ENCODE data around the gene NCBP1.

Gene NCBP1

GRCh38 chr9:97623946-97624345 lies 9.7 kb upstream of the NCBP1 start:
- DNase-seq (ENCODE audit: low spot score), result peak; percentile 6

- no peak for DNase-seq (ENCODE audit: low spot score)
These were observed 8.0 kb upstream of the NCBP1 start for GRCh38 chr9:97625620-97626019.

DNA sequence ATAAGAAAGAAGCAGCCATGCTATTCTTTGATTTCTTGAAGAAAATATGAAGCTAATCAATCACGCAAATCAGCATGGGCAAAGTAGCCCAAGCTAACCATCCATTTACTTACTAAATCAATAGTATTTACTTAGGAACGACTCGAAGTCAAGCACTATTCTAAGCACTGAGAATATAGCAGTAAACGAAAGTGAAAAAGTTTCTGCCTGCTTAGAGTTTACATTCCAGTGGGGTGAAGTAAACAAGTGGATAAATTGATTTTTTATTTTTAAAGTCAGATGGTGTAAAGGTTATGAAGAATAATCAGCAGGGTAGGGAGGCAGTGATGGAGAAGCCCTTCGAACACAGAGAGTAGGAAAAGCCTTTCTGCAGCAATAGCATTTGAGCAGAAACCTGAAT lies 6.0 kb upstream of the NCBP1 start:
- DNase-seq (ENCODE audit: low spot score), result no peak

GRCh38 chr9:97628668-97629067 lies 5.0 kb upstream of the NCBP1 start:
- no peak for DNase-seq (ENCODE audit: low spot score)

DNA sequence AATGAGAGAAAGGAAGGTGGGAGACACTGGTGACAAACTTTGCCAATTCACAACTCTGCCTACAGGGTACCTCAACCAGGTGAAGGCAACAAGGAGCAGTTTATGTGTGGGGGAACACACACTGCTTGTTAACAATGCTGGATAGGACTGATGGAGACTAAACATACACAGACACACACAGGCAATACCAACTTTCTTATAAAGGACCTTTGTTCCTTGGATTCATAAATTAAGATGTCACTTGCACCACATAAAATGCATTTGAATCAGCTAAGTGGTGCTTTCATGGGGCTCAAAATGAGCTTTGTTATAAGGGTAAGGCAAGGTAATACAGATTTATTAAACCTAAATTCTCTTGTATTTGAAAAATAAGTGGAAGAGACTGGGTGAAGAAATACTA lies 4.5 kb upstream of the NCBP1 start:
- no peak for DNase-seq (ENCODE audit: low spot score)

- DNase-seq (ENCODE audit: low spot score), result no peak
These were observed 3.0 kb upstream of the NCBP1 start for GRCh38 chr9:97630591-97630990.

GRCh38 chr9:97632248-97632984 lies 1.2 kb upstream of the NCBP1 start:
- DNase-seq (ENCODE audit: low spot score), result no peak

- DNase-seq (ENCODE audit: low spot score), result peak; percentile 22
These were observed 354 bp downstream of the NCBP1 start for GRCh38 chr9:97633859-97634490.

GRCh38 chr9:97635026-97635425 lies 1.4 kb downstream of the NCBP1 start:
- no peak for DNase-seq (ENCODE audit: low spot score)

GRCh38 chr9:97636903-97637302 lies 3.3 kb downstream of the NCBP1 start:
- no peak for DNase-seq (ENCODE audit: low spot score)

GRCh38 chr9:97638666-97639065 lies 5.0 kb downstream of the NCBP1 start:
- no peak for DNase-seq (ENCODE audit: low spot score)

- DNase-seq (ENCODE audit: low spot score), result no peak
These were observed 6.7 kb downstream of the NCBP1 start for GRCh38 chr9:97640325-97640724.

DNA sequence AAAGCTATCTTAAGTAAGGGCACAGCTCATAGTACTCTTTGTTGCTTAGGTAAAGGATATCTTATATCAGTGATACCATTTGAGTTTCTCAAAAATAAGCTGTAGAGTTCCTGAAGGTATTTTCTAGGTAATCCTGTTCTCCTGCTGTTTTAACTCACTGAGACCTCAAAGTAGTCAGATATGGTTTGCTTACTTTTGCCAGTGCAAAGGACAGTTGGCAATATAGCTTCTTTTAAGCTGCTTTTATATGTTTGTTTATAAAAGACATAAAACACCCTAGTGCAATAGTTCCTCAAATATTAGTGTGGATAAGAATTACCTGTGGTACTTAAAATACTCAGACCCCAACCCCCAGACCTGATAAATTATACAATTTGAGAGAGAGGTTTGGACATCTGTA lies 12.1 kb downstream of the NCBP1 start:
- DNase-seq (ENCODE audit: low spot score), result no peak

GRCh38 chr9:97647996-97648395 lies 14.4 kb downstream of the NCBP1 start:
- no peak for DNase-seq (ENCODE audit: low spot score)

DNA sequence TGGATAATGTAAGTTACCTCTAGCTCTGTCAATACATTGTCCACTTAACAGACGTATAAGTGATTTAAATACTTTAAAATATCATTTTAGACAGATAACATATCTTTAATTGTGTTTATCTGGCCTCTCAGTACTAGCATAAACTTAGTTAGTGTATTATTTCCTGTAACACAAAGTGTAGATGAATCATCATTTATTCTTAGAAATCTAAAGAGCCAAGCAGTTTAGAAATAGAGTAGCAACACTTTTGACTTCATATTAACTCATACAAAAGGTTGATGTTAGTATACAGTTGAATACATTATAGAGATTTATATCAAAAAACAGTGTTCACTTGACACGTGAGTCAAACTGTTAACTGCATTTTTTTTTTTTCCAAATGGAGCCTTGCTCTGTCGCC lies 18.0 kb downstream of the NCBP1 start:
- DNase-seq (ENCODE audit: low spot score), result no peak

- no peak for DNase-seq (ENCODE audit: low spot score)
These were observed 25.1 kb downstream of the NCBP1 start for GRCh38 chr9:97658707-97659106.

DNA sequence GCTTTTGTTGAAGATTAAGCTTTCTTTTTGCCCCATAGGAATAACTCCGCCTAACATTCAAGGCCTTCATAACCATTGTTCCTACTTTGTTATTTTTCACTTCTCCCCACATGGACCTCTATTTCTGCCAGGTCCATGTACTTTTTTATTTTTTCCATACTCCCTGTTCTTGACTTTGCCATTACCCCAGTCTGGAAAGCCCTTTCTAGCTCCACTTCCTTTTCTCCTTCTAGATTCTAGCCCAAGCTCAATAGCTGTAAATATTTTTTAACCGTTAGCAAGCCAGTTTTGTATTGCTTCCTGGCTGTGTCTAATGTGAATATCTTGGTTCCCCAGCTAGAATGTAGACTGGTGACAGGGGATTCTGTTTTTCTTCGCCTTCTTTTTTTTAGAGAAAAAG lies 26.1 kb downstream of the NCBP1 start:
- DNase-seq (ENCODE audit: low spot score), result no peak

DNA sequence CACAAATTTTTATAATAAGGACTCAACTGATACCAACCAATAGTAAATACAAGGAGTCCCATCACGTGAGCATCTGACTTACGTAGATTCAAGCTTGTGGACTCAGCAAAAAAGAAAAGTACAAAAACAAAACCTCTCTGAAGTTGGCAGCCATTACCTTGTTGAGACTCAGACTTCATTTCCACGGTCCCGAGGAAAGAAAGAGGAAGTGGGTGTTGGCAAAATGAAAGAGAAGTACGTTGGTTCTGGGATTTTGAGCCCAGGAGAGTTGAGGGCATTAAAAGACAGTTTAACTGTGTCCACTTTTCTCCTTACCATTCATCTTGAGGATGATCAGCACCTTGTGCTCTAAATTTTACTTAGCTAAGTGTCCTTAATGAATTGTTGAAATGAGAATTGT lies 26.7 kb downstream of the NCBP1 start:
- DNase-seq (ENCODE audit: low spot score), result no peak

DNA sequence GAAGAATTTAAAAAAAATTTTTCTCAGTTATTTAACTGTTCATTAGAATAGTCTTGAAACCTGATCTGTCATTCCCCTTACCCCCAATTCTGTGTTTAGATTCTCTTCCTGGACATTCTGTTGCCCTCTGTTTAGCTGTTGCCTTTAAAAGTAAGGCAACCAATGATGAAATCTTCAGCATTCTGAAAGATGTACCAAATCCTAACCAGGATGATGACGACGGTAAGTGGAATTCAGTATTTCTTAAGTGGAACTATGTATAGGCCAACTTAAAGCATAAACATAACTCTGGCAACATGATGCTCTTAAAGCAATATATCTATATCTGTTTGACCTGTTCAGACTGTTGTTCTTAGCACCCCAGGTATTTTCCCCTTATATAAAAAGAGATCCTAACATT lies 27.2 kb downstream of the NCBP1 start:
- DNase-seq (ENCODE audit: low spot score), result no peak

- no peak for DNase-seq (ENCODE audit: low spot score)
These were observed 32.1 kb downstream of the NCBP1 start for GRCh38 chr9:97665742-97666141.

GRCh38 chr9:97666907-97667686 lies 33.5 kb downstream of the NCBP1 start:
- no peak for DNase-seq (ENCODE audit: low spot score)

- no peak for DNase-seq (ENCODE audit: low spot score)
These were observed 34.9 kb downstream of the NCBP1 start for GRCh38 chr9:97668485-97668884.

GRCh38 chr9:97670586-97670985 lies 37.0 kb downstream of the NCBP1 start:
- no peak for DNase-seq (ENCODE audit: low spot score)

Data from kidney tubule cell (primary cell).